Upper lobe of left lung (tissue), 6 donors: Measurements from ENCODE around the gene MARCHF3. TPM values are rescaled to one million over a fixed set of nuclear protein-coding genes. Genes with fewer than 3 reads are reported as not detected.

Experiments used
- ATAC-seq, 2 donors: fragments of 200-7000 bp; cut with Tn5 transposase; one replicate each; pipeline ENCODE4 v1.9.1; 2022; ENCODE audit warnings: mild to moderate bottlenecking in 2 of 2, moderate library complexity in 2 of 2; ENCODE audit not compliant: low FRiP score in 2 of 2
- DNase-seq, 2 donors: peaks; one replicate each; pipeline ENCODE4 v3.0.0-alpha.2; 2019 to 2020
- H3K27ac ChIP-seq, 4 donors: fragments of 200-600 bp; sonication (generic); one replicate each; pipeline ENCODE4 v1.5.1; 2016 to 2019
- H3K27me3 ChIP-seq, 4 donors: fragments of 200-600 bp; sonication (generic); one replicate each; pipeline ENCODE4 v1.5.1; 2017 to 2019
- H3K36me3 ChIP-seq, 4 donors: fragments of 200-600 bp; sonication (generic); one replicate each; pipeline ENCODE4 v1.5.1; 2016 to 2019
- H3K4me1 ChIP-seq, 4 donors: fragments of 200-600 bp; sonication (generic); one replicate each; pipeline ENCODE4 v1.5.1; 2018 to 2019
- H3K4me3 ChIP-seq, 4 donors: fragments of 200-600 bp; sonication (generic); one replicate each; pipeline ENCODE4 v1.5.1; 2017 to 2019; ENCODE audit warnings: mild to moderate bottlenecking in 2 of 4, moderate library complexity in 1 of 4
- H3K9me3 ChIP-seq, 4 donors: fragments of 200-600 bp; sonication (generic); one replicate each; pipeline ENCODE4 v1.5.1; 2018 to 2019
- EP300 ChIP-seq, 4 donors: sonication (generic); formaldehyde crosslinking; IDR thresholded peaks; one replicate each; pipeline ENCODE4 v1.5.1; 2017; ENCODE audit warnings: antibody characterized with exemption in 4 of 4, control low read depth in 2 of 4
- POLR2A ChIP-seq, 4 donors: fragments of 450-650 bp; IDR thresholded peaks; one replicate each; pipeline ENCODE4 v1.5.1; 2016 to 2017; ENCODE audit warnings: antibody characterized with exemption in 4 of 4, mild to moderate bottlenecking in 2 of 4
- POLR2AphosphoS5 ChIP-seq, 2 donors: sonication (generic); formaldehyde crosslinking; IDR thresholded peaks; one replicate each; pipeline ENCODE4 v1.5.1; 2017; ENCODE audit warnings: antibody characterized with exemption in 2 of 2
- WGBS, 2 donors: methylation state at CpG; one replicate each; pipeline ENCODE4 v1.1.5; 2017 to 2018; 5-methylcytosine and 5-hydroxymethylcytosine counted together
- total RNA-seq, 6 donors: library from RNA; depleted of rRNA in 4 of 6; stranded (reverse); fragments of >200 nt in 4 of 6; gene quantifications; one replicate each; pipeline versions ENCODE4 v1.1.0 to v1.2.1, GENCODE V29; 2016 to 2021
- TF ChIP-seq, protein P1 (sequence below), 6 experiments: fragments of 450-650 bp in 4 of 6; fragments of 200-600 bp in 2 of 6; sonication (generic) in 2 of 6; IDR thresholded peaks; one replicate each; pipeline ENCODE4 v1.5.1; 2016 to 2019; ENCODE audit warnings: antibody characterized with exemption in 6 of 6
- donor health status: DM: no; HTN: no; CAD: no; lungs with moderate emphysema.
- donor health status: DM: no; HTN: yes; CAD: no; lungs with severe emphysema.

MARCHF3 gene
- total RNA-seq, 6 donors from 2014 or later, result 2.1 to 16.2 (median 6.7) TPM

DNA sequence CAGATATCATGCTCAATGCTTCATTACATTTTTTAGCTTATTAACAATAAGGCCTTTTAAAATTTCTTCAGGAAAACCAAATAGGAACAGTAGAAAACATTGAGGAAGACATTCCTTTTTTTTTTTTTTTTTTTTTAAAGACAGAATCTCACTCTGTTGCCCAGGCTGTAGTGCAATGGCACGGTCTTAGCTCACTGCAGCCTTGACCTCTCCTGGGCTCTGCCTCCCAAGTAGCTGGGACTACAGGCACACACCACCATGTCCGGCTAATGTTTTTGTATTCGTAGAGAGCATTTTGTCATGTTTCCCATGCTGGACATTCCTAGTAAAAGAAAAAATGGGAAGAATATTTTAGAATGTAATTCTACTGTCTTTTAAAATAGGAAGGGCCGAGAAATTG lies 193.1 kb downstream of the MARCHF3 start:
- no peak for TF ChIP-seq EP300 (IDR thresholded peaks at IDR 0.05)
- TF ChIP-seq, protein P1, sequence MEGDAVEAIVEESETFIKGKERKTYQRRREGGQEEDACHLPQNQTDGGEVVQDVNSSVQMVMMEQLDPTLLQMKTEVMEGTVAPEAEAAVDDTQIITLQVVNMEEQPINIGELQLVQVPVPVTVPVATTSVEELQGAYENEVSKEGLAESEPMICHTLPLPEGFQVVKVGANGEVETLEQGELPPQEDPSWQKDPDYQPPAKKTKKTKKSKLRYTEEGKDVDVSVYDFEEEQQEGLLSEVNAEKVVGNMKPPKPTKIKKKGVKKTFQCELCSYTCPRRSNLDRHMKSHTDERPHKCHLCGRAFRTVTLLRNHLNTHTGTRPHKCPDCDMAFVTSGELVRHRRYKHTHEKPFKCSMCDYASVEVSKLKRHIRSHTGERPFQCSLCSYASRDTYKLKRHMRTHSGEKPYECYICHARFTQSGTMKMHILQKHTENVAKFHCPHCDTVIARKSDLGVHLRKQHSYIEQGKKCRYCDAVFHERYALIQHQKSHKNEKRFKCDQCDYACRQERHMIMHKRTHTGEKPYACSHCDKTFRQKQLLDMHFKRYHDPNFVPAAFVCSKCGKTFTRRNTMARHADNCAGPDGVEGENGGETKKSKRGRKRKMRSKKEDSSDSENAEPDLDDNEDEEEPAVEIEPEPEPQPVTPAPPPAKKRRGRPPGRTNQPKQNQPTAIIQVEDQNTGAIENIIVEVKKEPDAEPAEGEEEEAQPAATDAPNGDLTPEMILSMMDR (IDR thresholded peaks at IDR 0.05), result no peak
- no peak for TF ChIP-seq POLR2A (IDR thresholded peaks at IDR 0.05)
- TF ChIP-seq POLR2AphosphoS5 (IDR thresholded peaks at IDR 0.05), result no peak
- H3K4me3 ChIP-seq, result no peak overlapping the region
- DNase-seq (no peak), ATAC-seq (no peak)
- H3K27me3 ChIP-seq, result no peaks in the 10 kb centered on the region
- H3K4me1 ChIP-seq, result no peaks in the 10 kb centered on the region
- H3K27ac ChIP-seq, result no peak overlapping the region
- 96 to 100% methylated on average over 4 of the region's 4 CpGs for WGBS, 2 donors
- H3K36me3 ChIP-seq, result peaks cover 0 to 11% (median 1%) of the 10 kb centered on the region in 4 donors
- H3K9me3 ChIP-seq, result no peaks in the 10 kb centered on the region

DNA sequence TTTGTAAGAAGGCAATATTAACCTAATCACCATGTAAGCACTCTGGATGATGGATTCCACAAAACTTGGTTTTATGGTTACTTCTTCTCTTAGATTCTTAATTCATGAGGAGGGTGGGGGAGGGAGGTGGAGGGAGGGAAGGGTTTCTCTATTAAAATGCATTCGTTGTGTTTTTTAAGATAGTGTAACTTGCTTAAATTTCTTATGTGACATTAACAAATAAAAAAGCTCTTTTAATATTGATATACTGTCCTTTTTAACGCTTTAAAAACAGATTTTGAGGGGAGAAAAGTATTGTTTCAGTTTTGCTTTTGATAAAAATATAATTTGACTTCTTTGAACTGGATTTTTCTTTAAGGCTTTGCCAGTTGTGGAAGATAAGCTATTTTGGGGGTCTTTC lies 193.6 kb downstream of the MARCHF3 start:
- DNase-seq (no peak), ATAC-seq (no peak)
- H3K27me3 ChIP-seq, result no peaks in the 10 kb centered on the region
- H3K9me3 ChIP-seq, result no peaks in the 10 kb centered on the region
- WGBS, 2 donors, result 90 to 92% methylated on average over 2 of the region's 2 CpGs
- H3K4me3 ChIP-seq, result no peak overlapping the region
- no peak for TF ChIP-seq EP300 (IDR thresholded peaks at IDR 0.05)
- TF ChIP-seq, protein P1 (IDR thresholded peaks at IDR 0.05), result no peak
- TF ChIP-seq POLR2A (IDR thresholded peaks at IDR 0.05), result no peak
- no peak for TF ChIP-seq POLR2AphosphoS5 (IDR thresholded peaks at IDR 0.05)
- no peaks in the 10 kb centered on the region for H3K4me1 ChIP-seq
- H3K27ac ChIP-seq, result no peak overlapping the region
- H3K36me3 ChIP-seq, result peaks cover 0 to 11% (median 1%) of the 10 kb centered on the region in 4 donors

DNA sequence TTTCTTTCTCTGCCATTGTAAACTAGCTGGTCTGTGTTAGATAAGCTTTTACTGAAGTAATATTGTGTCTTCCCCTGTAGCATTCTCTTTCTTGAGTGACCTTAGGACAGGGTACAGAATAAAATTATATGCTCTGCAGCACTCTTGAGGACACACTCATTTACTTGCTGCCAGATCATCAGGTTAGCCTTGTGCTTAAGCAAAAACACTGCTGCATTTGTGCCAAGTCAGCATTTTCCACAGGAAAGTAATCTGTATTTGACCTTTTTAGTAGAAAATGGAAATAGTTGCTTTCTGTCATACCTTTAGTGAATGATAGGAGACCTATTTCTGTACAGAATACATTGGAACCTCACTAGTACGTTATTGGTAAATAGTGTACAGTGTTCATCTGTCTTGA lies 199.2 kb downstream of the MARCHF3 start:
- ATAC-seq, result no peak
- Histone ChIP-seq H3K27ac (no peak overlapping the region), H3K36me3 (peaks cover 0 to 26% (median 10%) of the 10 kb centered on the region in 4 donors), H3K4me3 (no peak overlapping the region), H3K27me3 (no peaks in the 10 kb centered on the region), H3K9me3 (no peaks in the 10 kb centered on the region), H3K4me1 (no peaks in the 10 kb centered on the region)
- no peak for DNase-seq
- WGBS, 2 donors, result 92 to 100% methylated on average over 1 of the region's 1 CpG
- TF ChIP-seq EP300 (IDR thresholded peaks at IDR 0.05) (no peak), POLR2AphosphoS5 (IDR thresholded peaks at IDR 0.05) (no peak), POLR2A (IDR thresholded peaks at IDR 0.05) (no peak)
- TF ChIP-seq, protein P1 (IDR thresholded peaks at IDR 0.05), result no peak

DNA sequence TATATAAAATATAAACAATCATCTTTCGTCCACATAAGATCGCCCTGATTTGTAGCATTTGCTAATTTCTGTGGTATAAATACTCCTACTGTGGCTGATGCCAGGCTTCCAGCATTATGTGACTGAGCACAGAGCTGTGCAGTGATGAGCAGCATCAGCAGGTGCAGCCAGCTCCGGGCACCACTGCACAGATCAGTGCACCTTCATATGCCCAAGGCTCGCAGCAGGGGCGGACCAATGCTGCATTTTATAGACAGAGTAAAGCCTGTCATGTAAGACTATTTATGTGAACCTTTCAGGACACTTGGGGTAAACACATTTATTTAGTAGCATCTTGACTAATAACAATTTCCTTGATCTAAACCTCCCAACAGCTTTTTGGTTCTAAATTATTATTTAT lies 200.3 kb downstream of the MARCHF3 start:
- Histone ChIP-seq H3K27ac (no peak overlapping the region), H3K27me3 (no peaks in the 10 kb centered on the region), H3K36me3 (peaks cover 0 to 26% (median 12%) of the 10 kb centered on the region in 4 donors), H3K4me3 (no peak overlapping the region), H3K4me1 (no peaks in the 10 kb centered on the region), H3K9me3 (no peaks in the 10 kb centered on the region)
- TF ChIP-seq POLR2A (IDR thresholded peaks at IDR 0.05) (no peak), POLR2AphosphoS5 (IDR thresholded peaks at IDR 0.05) (no peak), EP300 (IDR thresholded peaks at IDR 0.05) (no peak)
- TF ChIP-seq, protein P1 (IDR thresholded peaks at IDR 0.05), result no peak
- DNase-seq (no peak), ATAC-seq (no peak)
- 92 to 94% methylated on average over 5 of the region's 5 CpGs for WGBS, 2 donors

DNA sequence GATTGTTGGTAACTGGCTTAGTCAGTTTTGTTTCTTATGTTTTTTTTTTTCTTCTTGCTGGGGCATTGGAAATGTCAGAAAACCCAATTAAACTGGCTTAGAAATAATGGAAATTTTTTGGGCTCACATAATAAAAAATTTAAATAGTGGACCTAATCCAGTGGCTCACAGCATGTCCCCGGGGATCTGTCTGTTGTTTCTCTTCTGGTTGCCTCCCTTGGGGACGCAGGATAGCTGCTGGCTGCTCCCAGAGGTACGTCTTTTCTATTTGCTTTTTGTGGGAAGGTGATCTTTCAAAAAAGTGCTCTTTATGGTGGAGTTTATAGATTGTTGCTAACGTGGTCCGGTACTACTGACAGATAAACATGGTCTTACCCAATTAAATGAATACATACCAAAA lies 201.3 kb downstream of the MARCHF3 start:
- Histone ChIP-seq H3K4me1 (no peaks in the 10 kb centered on the region), H3K9me3 (no peaks in the 10 kb centered on the region), H3K27ac (no peak overlapping the region), H3K36me3 (peaks cover 0 to 24% (median 12%) of the 10 kb centered on the region in 4 donors), H3K27me3 (no peaks in the 10 kb centered on the region), H3K4me3 (no peak overlapping the region)
- 96% methylated on average over 5 of the region's 5 CpGs for WGBS, 2 donors
- TF ChIP-seq EP300 (IDR thresholded peaks at IDR 0.05) (no peak), POLR2AphosphoS5 (IDR thresholded peaks at IDR 0.05) (no peak), POLR2A (IDR thresholded peaks at IDR 0.05) (no peak)
- TF ChIP-seq, protein P1 (IDR thresholded peaks at IDR 0.05), result no peak
- ATAC-seq (no peak), DNase-seq (no peak)
